ENCODE results near the gene KRT2. TPM values are rescaled to one million over a fixed set of nuclear protein-coding genes. Genes with fewer than 3 reads are reported as not detected.

The KRT2 gene
- total RNA-seq, 6 experiments from 2014 or later = not detected

GRCh38 chr12:52674433-52674775, 22.4 kb upstream of the KRT2 start:
- intact Hi-C loops (cut with DNase I) = no loop called here
- 80% methylated on average over 4 of the region's 4 CpGs for WGBS (ENCODE audit: insufficient coverage, low coverage, low lambda C conversion rate, missing lambda C conversion rate)

GRCh38 chr12:52673713-52674432, 21.9 kb upstream of the KRT2 start:
- ATAC-seq = no peak
- TF ChIP-seq POLR2A (IDR thresholded peaks at IDR 0.05) = no peak
- TF ChIP-seq, protein P1, sequence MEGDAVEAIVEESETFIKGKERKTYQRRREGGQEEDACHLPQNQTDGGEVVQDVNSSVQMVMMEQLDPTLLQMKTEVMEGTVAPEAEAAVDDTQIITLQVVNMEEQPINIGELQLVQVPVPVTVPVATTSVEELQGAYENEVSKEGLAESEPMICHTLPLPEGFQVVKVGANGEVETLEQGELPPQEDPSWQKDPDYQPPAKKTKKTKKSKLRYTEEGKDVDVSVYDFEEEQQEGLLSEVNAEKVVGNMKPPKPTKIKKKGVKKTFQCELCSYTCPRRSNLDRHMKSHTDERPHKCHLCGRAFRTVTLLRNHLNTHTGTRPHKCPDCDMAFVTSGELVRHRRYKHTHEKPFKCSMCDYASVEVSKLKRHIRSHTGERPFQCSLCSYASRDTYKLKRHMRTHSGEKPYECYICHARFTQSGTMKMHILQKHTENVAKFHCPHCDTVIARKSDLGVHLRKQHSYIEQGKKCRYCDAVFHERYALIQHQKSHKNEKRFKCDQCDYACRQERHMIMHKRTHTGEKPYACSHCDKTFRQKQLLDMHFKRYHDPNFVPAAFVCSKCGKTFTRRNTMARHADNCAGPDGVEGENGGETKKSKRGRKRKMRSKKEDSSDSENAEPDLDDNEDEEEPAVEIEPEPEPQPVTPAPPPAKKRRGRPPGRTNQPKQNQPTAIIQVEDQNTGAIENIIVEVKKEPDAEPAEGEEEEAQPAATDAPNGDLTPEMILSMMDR (IDR thresholded peaks at IDR 0.05) = no peak
- intact Hi-C loops (cut with DNase I) = no loop called here
- Histone ChIP-seq H3K4me1 (no peaks in the 10 kb centered on the region), H3K4me3 (no peak overlapping the region), H3K9me3 (no peaks in the 10 kb centered on the region), H3K36me3 (no peaks in the 10 kb centered on the region), H3K27me3 (no peaks in the 10 kb centered on the region), H3K27ac (no peak overlapping the region)
- no peak for DNase-seq
- WGBS (ENCODE audit: insufficient coverage, low coverage, low lambda C conversion rate, missing lambda C conversion rate) = 45% methylated on average over 3 of the region's 3 CpGs

More at GRCh38 chr12:52674433-52674775, 22.4 kb upstream of the KRT2 start:
- no peaks in the 10 kb centered on the region for H3K27me3 ChIP-seq
- TF ChIP-seq POLR2A (IDR thresholded peaks at IDR 0.05) = no peak
- TF ChIP-seq, protein P1 (IDR thresholded peaks at IDR 0.05) = no peak
- no peak for ATAC-seq
- no peaks in the 10 kb centered on the region for H3K36me3 ChIP-seq
- no peak for DNase-seq
- H3K27ac ChIP-seq = no peak overlapping the region
- no peak overlapping the region for H3K4me3 ChIP-seq
- H3K4me1 ChIP-seq = no peaks in the 10 kb centered on the region
- H3K9me3 ChIP-seq = no peaks in the 10 kb centered on the region

GRCh38 chr12:52673217-52673616, 21.2 kb upstream of the KRT2 start:
- Histone ChIP-seq H3K27ac (no peak overlapping the region), H3K27me3 (no peaks in the 10 kb centered on the region), H3K9me3 (no peaks in the 10 kb centered on the region), H3K4me1 (no peaks in the 10 kb centered on the region), H3K36me3 (no peaks in the 10 kb centered on the region), H3K4me3 (no peak overlapping the region)
- ATAC-seq (no peak), DNase-seq (no peak)
- no peak for TF ChIP-seq POLR2A (IDR thresholded peaks at IDR 0.05)
- TF ChIP-seq, protein P1 (IDR thresholded peaks at IDR 0.05) = no peak
- intact Hi-C loops (cut with DNase I) = no loop called here
- WGBS (ENCODE audit: insufficient coverage, low coverage, low lambda C conversion rate, missing lambda C conversion rate) = 60% methylated on average over 4 of the region's 5 CpGs

DNA sequence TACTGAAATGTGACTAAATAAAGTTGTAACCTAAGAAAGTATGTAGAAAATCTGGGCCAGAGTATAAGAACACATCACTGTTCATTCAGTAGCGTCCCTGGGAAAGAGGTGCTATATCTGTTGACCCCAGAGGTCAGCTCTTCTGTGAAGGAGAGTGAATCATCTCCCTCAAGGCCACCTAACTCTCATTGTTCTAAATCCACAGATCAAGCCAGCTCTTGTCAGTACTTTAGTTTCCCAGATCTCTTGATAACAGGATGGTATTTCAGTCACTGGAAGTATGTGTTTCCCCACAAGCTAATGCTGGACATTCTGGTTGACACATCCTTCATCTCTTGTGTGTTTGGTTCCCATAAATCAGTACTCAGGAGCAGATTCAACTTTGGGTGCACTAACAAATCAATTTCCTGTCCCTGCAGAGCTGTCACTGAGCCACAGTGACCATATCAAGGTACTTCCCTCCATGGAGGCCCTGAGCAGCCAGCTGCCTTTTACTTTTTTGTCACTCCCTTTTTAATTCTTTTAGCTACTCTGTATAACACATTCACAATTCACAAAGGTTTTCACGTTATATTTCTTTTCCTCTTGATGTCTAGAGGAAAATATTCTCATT, 20.4 kb upstream of the KRT2 start:
- Histone ChIP-seq H3K4me1 (no peaks in the 10 kb centered on the region), H3K27me3 (no peaks in the 10 kb centered on the region), H3K4me3 (no peak overlapping the region), H3K36me3 (no peaks in the 10 kb centered on the region), H3K27ac (no peak overlapping the region), H3K9me3 (no peaks in the 10 kb centered on the region)
- DNase-seq = no peak
- ATAC-seq = no peak
- no peak for TF ChIP-seq POLR2A (IDR thresholded peaks at IDR 0.05)
- TF ChIP-seq, protein P1 (IDR thresholded peaks at IDR 0.05) = no peak
- intact Hi-C loops (cut with DNase I) = no loop called here
- 24% methylated on average over 2 of the region's 2 CpGs for WGBS (ENCODE audit: insufficient coverage, low coverage, low lambda C conversion rate, missing lambda C conversion rate)
